ENCODE measurements around the gene ZSCAN18. TPM values are rescaled to one million over a fixed set of nuclear protein-coding genes. Genes with fewer than 3 reads are reported as not detected.

The ZSCAN18 gene
- total RNA-seq, 1 donor from 2014 or later = 2.0 TPM

GRCh38 chr19:58097349-58097748 is 682 bp downstream of the ZSCAN18 start:
- peaks cover 4% of the 10 kb centered on the region for H3K36me3 Mint-ChIP-seq (ENCODE audit: low read depth)
- no peak overlapping the region for H3K27ac Mint-ChIP-seq
- no peak overlapping the region for H3K4me3 Mint-ChIP-seq
- H3K27me3 Mint-ChIP-seq (ENCODE audit: insufficient read depth) = no peaks in the 10 kb centered on the region
- intact Hi-C loops (cut with micrococcal nuclease) = no loop called here
- DNase-seq (ENCODE audit: low spot score) = no peak
- peaks cover 5% of the 10 kb centered on the region for H3K4me1 Mint-ChIP-seq (ENCODE audit: low read depth)
- peaks cover 27% of the 10 kb centered on the region for H3K9me3 Mint-ChIP-seq

GRCh38 chr19:58096884-58097283 is 1.1 kb downstream of the ZSCAN18 start:
- H3K4me3 Mint-ChIP-seq = peak overlapping the region; percentile 66
- intact Hi-C loops (cut with micrococcal nuclease) = no loop called here
- no peaks in the 10 kb centered on the region for H3K27me3 Mint-ChIP-seq (ENCODE audit: insufficient read depth)
- H3K9me3 Mint-ChIP-seq = peaks cover 26% of the 10 kb centered on the region
- DNase-seq (ENCODE audit: low spot score) = no peak
- peaks cover 4% of the 10 kb centered on the region for H3K36me3 Mint-ChIP-seq (ENCODE audit: low read depth)
- H3K27ac Mint-ChIP-seq = no peak overlapping the region
- H3K4me1 Mint-ChIP-seq (ENCODE audit: low read depth) = peaks cover 5% of the 10 kb centered on the region

- intact Hi-C loops (cut with micrococcal nuclease) = no loop called here
These were observed 2.7 kb downstream of the ZSCAN18 start for GRCh38 chr19:58095328-58095727.

GRCh38 chr19:58093071-58093470 is 5.0 kb downstream of the ZSCAN18 start:
- no peak for DNase-seq (ENCODE audit: low spot score)
- Mint-ChIP-seq H3K4me1 (ENCODE audit: low read depth) (no peaks in the 10 kb centered on the region), H3K27ac (no peak overlapping the region), H3K4me3 (no peak overlapping the region), H3K9me3 (peaks cover 30% of the 10 kb centered on the region), H3K27me3 (ENCODE audit: insufficient read depth) (no peaks in the 10 kb centered on the region), H3K36me3 (ENCODE audit: low read depth) (peaks cover 1% of the 10 kb centered on the region)
- intact Hi-C loops (cut with micrococcal nuclease) = no loop called here

More at GRCh38 chr19:58095328-58095727, 2.7 kb downstream of the ZSCAN18 start:
- no peaks in the 10 kb centered on the region for H3K27me3 Mint-ChIP-seq (ENCODE audit: insufficient read depth)
- DNase-seq (ENCODE audit: low spot score) = no peak
- H3K4me3 Mint-ChIP-seq = no peak overlapping the region
- peaks cover 31% of the 10 kb centered on the region for H3K9me3 Mint-ChIP-seq
- H3K27ac Mint-ChIP-seq = no peak overlapping the region
- peaks cover 5% of the 10 kb centered on the region for H3K36me3 Mint-ChIP-seq (ENCODE audit: low read depth)
- peaks cover 5% of the 10 kb centered on the region for H3K4me1 Mint-ChIP-seq (ENCODE audit: low read depth)

- H3K36me3 Mint-ChIP-seq (ENCODE audit: low read depth) = peaks cover 1% of the 10 kb centered on the region
- peaks cover 27% of the 10 kb centered on the region for H3K9me3 Mint-ChIP-seq
- no peak overlapping the region for H3K4me3 Mint-ChIP-seq
- no peaks in the 10 kb centered on the region for H3K4me1 Mint-ChIP-seq (ENCODE audit: low read depth)
- intact Hi-C loops (cut with micrococcal nuclease) = no loop called here
- H3K27ac Mint-ChIP-seq = no peak overlapping the region
- DNase-seq (ENCODE audit: low spot score) = no peak
- no peaks in the 10 kb centered on the region for H3K27me3 Mint-ChIP-seq (ENCODE audit: insufficient read depth)
These were observed 6.6 kb downstream of the ZSCAN18 start for GRCh38 chr19:58091251-58091995.

GRCh38 chr19:58089846-58090245 is 8.2 kb downstream of the ZSCAN18 start:
- no peak for DNase-seq (ENCODE audit: low spot score)
- Mint-ChIP-seq H3K4me1 (ENCODE audit: low read depth) (no peaks in the 10 kb centered on the region), H3K36me3 (ENCODE audit: low read depth) (peaks cover 1% of the 10 kb centered on the region), H3K27me3 (ENCODE audit: insufficient read depth) (no peaks in the 10 kb centered on the region), H3K4me3 (no peak overlapping the region), H3K9me3 (peaks cover 23% of the 10 kb centered on the region), H3K27ac (no peak overlapping the region)
- intact Hi-C loops (cut with micrococcal nuclease) = no loop called here

- H3K27me3 Mint-ChIP-seq (ENCODE audit: insufficient read depth) = no peaks in the 10 kb centered on the region
- H3K9me3 Mint-ChIP-seq = peaks cover 26% of the 10 kb centered on the region
- no peak overlapping the region for H3K4me3 Mint-ChIP-seq
- H3K27ac Mint-ChIP-seq = no peak overlapping the region
- intact Hi-C loops (cut with micrococcal nuclease) = no loop called here
- H3K36me3 Mint-ChIP-seq (ENCODE audit: low read depth) = peaks cover 1% of the 10 kb centered on the region
- H3K4me1 Mint-ChIP-seq (ENCODE audit: low read depth) = no peaks in the 10 kb centered on the region
- DNase-seq (ENCODE audit: low spot score) = no peak
These were observed 9.4 kb downstream of the ZSCAN18 start for GRCh38 chr19:58088521-58089052.

GRCh38 chr19:58086825-58087710 is 11.0 kb downstream of the ZSCAN18 start:
- H3K9me3 Mint-ChIP-seq = peaks cover 28% of the 10 kb centered on the region
- no peak for DNase-seq (ENCODE audit: low spot score)
- no peaks in the 10 kb centered on the region for H3K4me1 Mint-ChIP-seq (ENCODE audit: low read depth)
- peaks cover 1% of the 10 kb centered on the region for H3K36me3 Mint-ChIP-seq (ENCODE audit: low read depth)
- no peak overlapping the region for H3K27ac Mint-ChIP-seq
- no peak overlapping the region for H3K4me3 Mint-ChIP-seq
- H3K27me3 Mint-ChIP-seq (ENCODE audit: insufficient read depth) = no peaks in the 10 kb centered on the region
- intact Hi-C loops (cut with micrococcal nuclease) = no loop called here

- Mint-ChIP-seq H3K27ac (no peak overlapping the region), H3K9me3 (peaks cover 36% of the 10 kb centered on the region), H3K27me3 (ENCODE audit: insufficient read depth) (no peaks in the 10 kb centered on the region), H3K4me1 (ENCODE audit: low read depth) (no peaks in the 10 kb centered on the region), H3K36me3 (ENCODE audit: low read depth) (no peaks in the 10 kb centered on the region), H3K4me3 (no peak overlapping the region)
- intact Hi-C loops (cut with micrococcal nuclease) = no loop called here
- DNase-seq (ENCODE audit: low spot score) = no peak
These were observed 12.6 kb downstream of the ZSCAN18 start for GRCh38 chr19:58085348-58085875.

- Mint-ChIP-seq H3K36me3 (ENCODE audit: low read depth) (no peaks in the 10 kb centered on the region), H3K27ac (no peak overlapping the region), H3K27me3 (ENCODE audit: insufficient read depth) (no peaks in the 10 kb centered on the region), H3K4me1 (ENCODE audit: low read depth) (no peaks in the 10 kb centered on the region), H3K4me3 (no peak overlapping the region), H3K9me3 (peaks cover 43% of the 10 kb centered on the region)
- DNase-seq (ENCODE audit: low spot score) = no peak
- intact Hi-C loops (cut with micrococcal nuclease) = no loop called here
These were observed 13.3 kb downstream of the ZSCAN18 start for GRCh38 chr19:58084596-58085347.

- DNase-seq (ENCODE audit: low spot score) = no peak
- no peak overlapping the region for H3K27ac Mint-ChIP-seq
- H3K9me3 Mint-ChIP-seq = peaks cover 43% of the 10 kb centered on the region
- no peaks in the 10 kb centered on the region for H3K4me1 Mint-ChIP-seq (ENCODE audit: low read depth)
- intact Hi-C loops (cut with micrococcal nuclease) = no loop called here
- H3K4me3 Mint-ChIP-seq = no peak overlapping the region
- H3K36me3 Mint-ChIP-seq (ENCODE audit: low read depth) = no peaks in the 10 kb centered on the region
- no peaks in the 10 kb centered on the region for H3K27me3 Mint-ChIP-seq (ENCODE audit: insufficient read depth)
These were observed 15.0 kb downstream of the ZSCAN18 start for GRCh38 chr19:58083021-58083420.

- DNase-seq (ENCODE audit: low spot score) = no peak
- no peak overlapping the region for H3K27ac Mint-ChIP-seq
- H3K9me3 Mint-ChIP-seq = peaks cover 57% of the 10 kb centered on the region
- intact Hi-C loops (cut with micrococcal nuclease) = no loop called here
- H3K27me3 Mint-ChIP-seq (ENCODE audit: insufficient read depth) = no peaks in the 10 kb centered on the region
- H3K4me1 Mint-ChIP-seq (ENCODE audit: low read depth) = no peaks in the 10 kb centered on the region
- no peaks in the 10 kb centered on the region for H3K36me3 Mint-ChIP-seq (ENCODE audit: low read depth)
- H3K4me3 Mint-ChIP-seq = no peak overlapping the region
These were observed 18.2 kb downstream of the ZSCAN18 start for GRCh38 chr19:58079792-58080191.

Data from activated T-helper 1 cell treated with anti-CD3 and anti-CD28 coated beads, Interleukin-12 subunit alpha, Interleukin-12 subunit beta, Interleukin-2, Interleukin-4 antibody, amounts not matched to agents 30 ng/mL and 10 ng/mL and 1 ng/mL, durations not matched to agents 14 hours and 24 hours and 36 hours (primary cell).